Head of caudate nucleus (tissue), 42 donors: ENCODE data around the gene TBCB.

ENCODE experiments used
- DNase-seq, 42 donors: peaks; one replicate each; pipeline versions ENCODE4 v3.0.0 to v3.0.0-alpha.2; 2020 to 2021; ENCODE audit warnings: mixed read lengths in 7 of 42
- intact Hi-C: fragments of 100-400 bp; cut with DNase I; formaldehyde crosslinking; loops from one replicate; pipeline ENCODE4 v1.15.0; 2022

The TBCB gene

DNA sequence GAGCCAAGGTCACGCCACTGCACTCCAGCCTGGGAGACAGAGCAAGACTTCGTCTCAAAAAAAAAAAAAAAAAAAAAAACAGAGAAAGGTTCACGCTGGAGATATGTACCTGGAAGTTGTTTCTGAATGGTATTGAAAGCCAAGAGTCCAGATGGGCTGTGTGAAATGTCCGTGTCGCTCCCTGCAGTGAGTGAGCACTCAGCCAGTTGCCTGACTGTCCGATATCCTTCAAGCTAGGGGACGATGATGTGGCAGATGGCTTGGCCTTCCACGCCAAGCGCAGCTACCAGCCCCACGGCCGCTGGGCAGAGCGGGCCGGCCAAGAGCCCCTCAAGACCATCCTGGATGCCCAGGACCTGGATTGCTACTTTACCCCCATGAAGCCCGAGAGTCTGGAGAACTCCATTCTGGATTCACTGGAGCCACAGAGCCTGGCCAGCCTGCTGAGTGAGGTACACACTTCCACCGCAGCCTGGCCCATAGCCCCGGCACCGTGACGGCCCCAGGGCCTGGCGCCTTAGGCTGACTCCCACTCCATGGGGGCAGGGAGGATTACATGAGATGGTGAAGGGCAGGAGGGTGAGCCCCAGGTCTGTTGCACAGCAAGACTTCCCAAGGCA, 16.0 kb upstream of the TBCB start:
- no peak for DNase-seq
- intact Hi-C loops = no loop called here

DNA sequence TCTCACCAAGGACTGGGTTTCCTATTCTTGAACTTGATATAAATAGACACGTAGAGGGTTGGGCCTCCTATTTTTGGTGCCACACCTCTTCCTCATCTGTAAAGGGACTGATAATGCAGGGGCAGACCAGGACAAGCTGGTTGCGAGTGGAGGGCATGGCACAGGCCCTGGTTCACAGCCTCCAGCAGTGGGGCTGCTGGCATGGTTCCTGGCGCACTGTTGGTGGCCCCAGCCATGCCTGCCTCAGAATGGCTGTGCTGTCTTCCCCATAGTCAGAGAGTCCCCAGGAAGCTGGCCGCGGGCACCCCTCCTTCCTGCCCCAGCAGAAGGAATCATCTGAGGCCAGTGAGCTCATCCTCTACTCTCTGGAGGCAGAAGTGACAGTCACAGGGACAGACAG, 14.8 kb upstream of the TBCB start:
- intact Hi-C loops = no loop called here
- peak in 14 of 42 donors; percentile 20 to 63 (median 32) for DNase-seq

DNA sequence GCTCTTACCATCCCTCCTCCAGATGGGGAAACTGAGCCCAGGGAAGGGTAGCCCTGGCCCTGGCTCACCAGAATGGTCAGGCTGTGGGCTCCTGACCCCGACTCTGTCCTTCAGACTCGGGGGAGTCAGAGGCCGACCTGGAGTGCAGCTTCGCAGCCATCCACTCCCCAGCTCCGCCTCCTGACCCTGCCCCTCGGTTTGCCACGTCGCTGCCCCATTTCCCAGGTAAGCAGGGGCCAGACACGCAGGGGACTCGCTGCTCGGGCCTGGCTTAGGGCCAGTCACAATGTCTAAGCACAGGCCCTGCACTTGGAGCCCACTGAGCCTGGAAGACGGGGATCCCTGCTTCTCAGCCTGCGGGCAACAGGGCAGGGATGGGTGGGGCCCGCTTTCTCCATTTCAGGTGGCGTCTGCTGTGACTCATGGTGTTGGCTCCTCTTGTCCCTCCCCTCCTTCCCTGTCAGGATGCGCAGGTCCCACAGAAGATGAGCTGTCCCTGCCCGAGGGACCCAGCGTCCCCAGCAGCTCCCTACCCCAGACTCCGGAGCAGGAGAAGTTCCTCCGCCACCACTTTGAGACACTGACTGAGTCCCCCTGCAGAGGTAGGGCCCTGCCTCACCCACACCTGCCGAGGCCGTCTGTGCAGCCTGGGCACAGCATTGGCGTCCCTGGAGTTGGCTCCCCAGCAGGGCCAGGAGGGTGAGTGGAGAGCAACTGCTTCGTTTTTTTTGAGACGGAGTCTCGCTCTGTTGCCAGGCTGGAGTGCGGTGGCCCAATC, 13.5 kb upstream of the TBCB start:
- DNase-seq = no peak

GRCh38 chr19:36103040-36103626, 12.1 kb upstream of the TBCB start:
- intact Hi-C loops = no loop called here

More for the DNA sequence above, 13.5 kb upstream of the TBCB start:
- intact Hi-C loops = no loop called here

DNA sequence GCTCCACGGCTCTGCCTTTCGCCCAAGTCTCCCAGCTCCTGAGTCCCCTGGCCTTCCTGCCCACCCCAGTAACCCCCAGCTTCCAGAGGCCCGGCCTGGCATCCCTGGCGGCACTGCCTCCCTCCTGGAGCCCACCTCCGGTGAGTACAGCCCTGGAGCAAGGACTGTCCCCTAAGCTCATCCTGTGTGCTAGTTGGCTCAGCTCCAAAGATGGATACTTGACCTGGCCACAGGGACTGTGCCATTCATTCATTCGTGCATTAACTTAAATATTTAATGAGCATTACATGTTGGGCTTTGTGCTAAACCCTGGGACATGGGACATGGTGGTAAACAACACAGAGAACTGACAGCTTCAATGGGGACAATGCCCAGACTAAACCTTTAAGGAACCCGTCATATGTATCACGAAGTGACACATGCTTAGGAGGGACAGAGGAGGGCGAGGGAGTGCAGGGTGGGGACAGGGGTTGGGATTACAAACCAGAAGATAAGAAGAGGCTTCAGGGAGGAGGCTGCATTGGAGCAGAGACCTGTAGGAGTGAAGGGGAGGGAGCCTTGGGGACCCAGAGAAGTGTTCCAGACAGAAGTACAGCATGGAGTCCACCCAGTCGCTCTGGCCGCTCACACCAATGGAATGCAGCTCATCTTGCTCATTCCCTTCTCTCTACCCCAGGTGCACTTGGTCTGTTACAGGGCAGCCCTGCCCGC, 11.3 kb upstream of the TBCB start:
- intact Hi-C loops = no loop called here
- DNase-seq = no peak

More at GRCh38 chr19:36103040-36103626, 12.1 kb upstream of the TBCB start:
- no peak for DNase-seq

DNA sequence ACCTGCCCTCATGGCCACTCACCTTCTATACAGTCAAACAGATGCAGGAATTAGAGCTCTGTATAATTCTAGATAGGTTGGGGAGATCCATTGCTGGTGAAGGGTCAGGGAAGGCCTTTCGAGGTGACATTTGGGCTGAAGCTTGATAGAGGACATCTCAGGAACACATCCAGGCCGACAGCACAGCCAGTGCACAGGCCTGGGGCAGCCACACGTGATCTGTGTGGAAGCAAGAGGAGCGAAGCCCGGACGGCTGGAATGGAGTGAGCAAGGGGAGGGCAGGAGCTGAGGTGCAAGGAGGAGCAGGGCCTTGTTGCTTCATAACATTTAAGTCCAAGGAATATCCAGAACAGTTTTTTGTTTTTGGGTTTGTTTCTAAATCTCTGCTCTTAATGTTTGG, 8.8 kb upstream of the TBCB start:
- intact Hi-C loops = no loop called here
- no peak for DNase-seq

- intact Hi-C loops = no loop called here
- DNase-seq = no peak
Observed at GRCh38 chr19:36106991-36107390, 8.3 kb upstream of the TBCB start.

DNA sequence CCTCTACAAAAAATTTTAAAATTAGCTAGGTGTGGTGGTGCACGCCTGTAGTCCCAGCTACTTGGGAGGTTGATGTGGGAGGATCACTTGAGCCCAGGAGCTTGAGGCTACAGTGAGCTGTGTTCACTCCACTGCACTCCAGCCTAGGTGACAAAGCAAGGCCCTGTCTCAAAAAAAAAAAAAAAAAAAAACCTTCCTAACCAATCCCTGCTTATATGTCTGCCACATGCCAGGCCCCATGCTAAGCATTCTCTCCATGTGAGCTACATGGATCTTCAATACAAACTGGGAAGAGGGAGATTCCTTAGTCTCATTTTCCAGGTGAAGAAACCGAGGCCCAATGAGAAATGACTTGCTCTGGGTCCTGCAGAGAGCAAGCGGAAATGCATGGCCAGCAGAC, 6.6 kb upstream of the TBCB start:
- no peak for DNase-seq
- intact Hi-C loops = no loop called here

DNA sequence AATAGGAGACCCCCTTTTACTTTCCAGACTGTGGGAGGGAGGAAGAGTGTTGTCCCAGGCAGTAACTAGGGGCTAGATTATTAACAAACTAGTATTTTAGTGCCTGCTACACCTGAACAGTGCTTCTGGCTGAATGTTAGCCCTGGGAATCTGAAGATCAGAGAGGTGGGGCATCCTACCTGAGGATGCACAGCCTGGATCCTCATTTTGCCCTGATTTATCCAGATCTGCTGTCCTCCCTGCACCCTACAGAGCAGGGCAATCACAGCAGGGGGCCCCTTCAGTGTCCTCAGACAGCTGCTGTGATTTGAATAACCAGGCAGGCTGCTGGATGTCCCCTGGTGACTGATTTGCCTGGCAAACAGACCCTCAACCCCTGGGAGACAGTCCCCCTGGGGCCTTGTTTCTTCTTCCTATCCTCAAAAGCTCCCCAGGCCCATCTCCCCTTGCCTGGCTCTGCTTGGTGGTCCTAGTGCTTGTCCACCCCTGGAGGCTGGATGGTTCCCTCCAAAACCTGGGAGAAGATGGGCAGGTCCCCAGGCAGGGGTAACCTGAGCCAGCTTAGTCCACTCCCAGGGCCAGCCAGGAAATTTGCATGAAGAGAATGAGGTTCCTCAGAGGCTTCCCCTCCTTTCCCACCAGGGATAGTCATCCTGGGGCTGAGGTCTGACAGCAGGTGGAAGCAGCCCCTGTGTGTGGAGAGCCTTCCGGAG, 4.6 kb upstream of the TBCB start, which contains the start of gene OVOL3:
Gene OVOL3, plus strand, starts transcription at position 657 of the 713 bp plus-strand sequence. CDS start 60 bp downstream, outside the sequence.
- intact Hi-C loops = no loop called here
- DNase-seq = no peak

DNA sequence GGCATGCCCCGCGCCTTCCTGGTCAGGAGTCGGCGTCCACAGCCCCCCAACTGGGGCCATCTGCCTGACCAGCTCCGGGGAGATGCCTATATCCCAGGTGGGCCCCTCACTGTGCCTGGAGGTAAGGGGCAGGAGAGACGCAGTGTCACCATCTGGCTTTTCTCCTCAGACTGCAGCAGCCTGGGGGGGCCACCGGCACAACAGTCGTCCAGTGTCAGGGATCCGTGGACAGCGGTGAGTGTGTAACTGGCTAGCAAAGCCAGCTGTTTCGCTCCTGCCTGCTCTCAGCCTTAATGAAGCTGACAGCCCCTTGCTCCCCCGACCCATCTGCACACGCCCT, 4.1 kb upstream of the TBCB start:
- DNase-seq = no peak
- intact Hi-C loops = no loop called here

DNA sequence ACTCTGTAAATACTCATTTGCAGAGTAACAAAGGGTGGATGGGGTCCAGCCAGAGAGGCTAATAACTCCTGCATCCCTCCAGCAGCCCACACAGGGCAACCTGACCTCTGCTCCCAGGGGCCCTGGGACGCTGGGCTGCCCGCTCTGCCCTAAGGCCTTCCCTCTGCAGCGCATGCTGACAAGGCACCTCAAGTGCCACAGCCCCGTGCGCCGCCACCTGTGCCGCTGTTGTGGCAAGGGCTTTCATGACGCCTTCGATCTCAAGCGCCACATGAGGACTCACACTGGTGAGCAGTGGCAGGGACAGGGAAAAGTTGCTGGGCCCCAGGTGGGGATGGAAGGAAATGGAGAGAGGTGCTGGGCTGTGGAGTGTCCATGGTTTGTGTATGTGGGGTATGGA, 2.6 kb upstream of the TBCB start:
- DNase-seq = no peak
- intact Hi-C loops = no loop called here

GRCh38 chr19:36113425-36113824, 1.8 kb upstream of the TBCB start:
- DNase-seq = no peak
- intact Hi-C loops = no loop called here

DNA sequence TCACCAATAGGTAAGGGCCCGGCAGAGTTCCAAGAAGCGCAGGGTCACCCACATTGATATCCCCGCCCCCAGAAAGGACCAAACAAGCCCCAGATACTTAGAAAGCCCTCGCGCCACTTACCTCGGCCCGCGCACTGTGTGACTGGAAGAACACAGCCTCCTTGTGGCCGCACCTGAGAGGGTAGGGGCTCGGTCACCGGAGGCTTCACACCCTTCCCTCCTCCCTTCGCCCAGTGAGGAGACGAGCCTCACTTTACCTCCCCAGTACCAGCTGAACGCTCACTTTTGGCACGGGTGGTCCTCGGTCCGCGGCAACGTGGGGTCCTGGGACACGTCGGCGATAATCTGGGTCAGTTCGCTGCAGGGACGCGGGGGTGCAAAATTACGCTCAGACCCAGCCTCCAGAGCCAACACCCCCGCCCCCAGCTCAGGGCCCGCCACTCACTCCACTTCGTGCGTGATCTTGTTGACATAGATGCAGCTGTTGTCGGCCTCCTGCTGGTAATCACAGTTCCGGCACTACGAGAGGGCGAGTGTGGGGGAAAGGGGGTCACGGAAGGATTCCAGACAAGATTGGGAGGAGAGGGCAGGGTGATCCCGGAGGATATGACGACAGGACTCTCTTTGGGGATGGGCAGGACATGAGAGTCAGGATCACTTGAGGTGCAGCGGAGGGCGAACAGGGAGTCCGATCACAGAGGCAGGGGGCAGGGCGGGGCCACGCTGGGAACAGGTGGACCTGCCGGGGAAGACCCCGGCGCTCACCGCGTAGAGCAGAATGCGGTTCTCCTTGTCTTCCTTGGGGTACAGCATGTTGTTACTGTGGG, 1.2 kb upstream of the TBCB start:
- intact Hi-C loops = loop anchor here (2.0 kb wide), 1 partner anchor 59 kb away; the partner anchor contains the start of genes THAP8 and WDR62
- peak in 31 of 42 donors; percentile 6 to 65 (median 38) for DNase-seq

DNA sequence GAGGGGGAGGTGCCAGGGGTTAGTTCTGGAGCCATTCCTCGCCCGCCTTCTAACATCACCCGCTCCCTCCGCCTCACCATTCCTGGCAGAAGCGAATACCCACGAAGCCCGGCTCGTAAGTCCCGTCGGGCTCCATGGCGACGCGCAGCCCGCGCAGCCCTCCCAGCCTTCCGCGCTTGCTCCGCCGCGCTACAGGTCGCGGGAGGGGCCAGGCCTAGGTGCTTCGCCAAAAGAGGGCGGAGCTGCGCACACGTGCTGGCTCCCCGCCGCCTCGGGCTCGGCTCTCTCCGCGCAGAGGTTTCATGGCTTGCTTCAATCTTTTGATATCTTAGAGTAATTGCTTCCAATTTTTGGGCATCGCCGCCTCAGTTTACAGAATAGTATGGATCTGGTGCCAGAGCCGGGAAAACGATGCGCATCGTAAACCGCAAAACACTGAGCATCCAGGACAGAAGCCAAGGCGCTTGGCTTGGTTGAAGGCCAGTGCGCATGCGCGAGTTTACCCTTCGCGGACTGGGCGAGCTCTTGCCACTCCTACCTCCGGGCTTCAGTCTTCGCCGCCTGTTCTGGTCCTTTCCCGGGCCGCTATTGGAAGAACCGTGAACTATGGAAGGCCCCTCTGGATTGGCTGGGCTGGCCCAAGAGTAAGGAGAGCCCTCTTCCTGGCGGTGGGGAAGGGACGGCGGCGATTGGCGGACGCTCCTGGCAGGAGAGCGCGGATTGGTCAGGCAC, 381 bp upstream of the TBCB start, which contains the start of gene POLR2I:
Gene POLR2I, minus strand, starts transcription at position 155 of the 732 bp plus-strand sequence. Its CDS starts 19 bp downstream, at position 136.
- peak; percentile 98 to 100 (median 100) for DNase-seq
- intact Hi-C loops = loop anchor here (1.0 to 2.0 kb wide), 2 partner anchors 25 to 60 kb away; partner anchors contain the start of genes CAPNS1, THAP8 and WDR62

DNA sequence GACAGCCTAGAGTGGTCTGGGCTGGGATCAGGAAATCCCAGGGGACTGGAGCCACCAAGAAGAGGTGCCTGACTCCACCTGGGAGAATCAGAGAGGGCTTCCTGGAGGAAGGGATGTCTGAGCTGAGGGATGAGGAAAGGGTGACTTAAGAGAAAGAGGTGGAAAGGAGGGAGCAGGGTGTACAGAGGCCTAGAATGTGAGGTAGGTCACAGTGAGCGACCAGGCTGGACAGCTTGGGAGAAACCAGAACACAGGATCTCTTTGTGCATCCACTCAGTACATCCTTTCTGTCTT, 1.0 kb downstream of the TBCB start:
- intact Hi-C loops = no loop called here
- no peak for DNase-seq

- intact Hi-C loops = no loop called here
- DNase-seq = no peak
Observed at GRCh38 chr19:36120092-36120983, 5.1 kb downstream of the TBCB start.

- DNase-seq = no peak
- intact Hi-C loops = no loop called here
Observed at GRCh38 chr19:36120984-36121358, 5.7 kb downstream of the TBCB start.
